ENCODE measurements around the gene PLEKHG2. TPM values are rescaled to one million over a fixed set of nuclear protein-coding genes. Genes with fewer than 3 reads are reported as not detected.

The PLEKHG2 gene
- total RNA-seq, 1 donor: 20.7 TPM

GRCh38 chr19:39385629-39386411 is 26.6 kb upstream of the PLEKHG2 start:
- no peak for DNase-seq (ENCODE audit: low read depth in 2 of 3, low spot score in 2 of 3)

GRCh38 chr19:39386557-39386956 is 25.9 kb upstream of the PLEKHG2 start:
- no peak for DNase-seq (ENCODE audit: low read depth in 2 of 3, low spot score in 2 of 3)

GRCh38 chr19:39388657-39389056 is 23.8 kb upstream of the PLEKHG2 start:
- no peak for DNase-seq (ENCODE audit: low read depth in 2 of 3, low spot score in 2 of 3)

DNA sequence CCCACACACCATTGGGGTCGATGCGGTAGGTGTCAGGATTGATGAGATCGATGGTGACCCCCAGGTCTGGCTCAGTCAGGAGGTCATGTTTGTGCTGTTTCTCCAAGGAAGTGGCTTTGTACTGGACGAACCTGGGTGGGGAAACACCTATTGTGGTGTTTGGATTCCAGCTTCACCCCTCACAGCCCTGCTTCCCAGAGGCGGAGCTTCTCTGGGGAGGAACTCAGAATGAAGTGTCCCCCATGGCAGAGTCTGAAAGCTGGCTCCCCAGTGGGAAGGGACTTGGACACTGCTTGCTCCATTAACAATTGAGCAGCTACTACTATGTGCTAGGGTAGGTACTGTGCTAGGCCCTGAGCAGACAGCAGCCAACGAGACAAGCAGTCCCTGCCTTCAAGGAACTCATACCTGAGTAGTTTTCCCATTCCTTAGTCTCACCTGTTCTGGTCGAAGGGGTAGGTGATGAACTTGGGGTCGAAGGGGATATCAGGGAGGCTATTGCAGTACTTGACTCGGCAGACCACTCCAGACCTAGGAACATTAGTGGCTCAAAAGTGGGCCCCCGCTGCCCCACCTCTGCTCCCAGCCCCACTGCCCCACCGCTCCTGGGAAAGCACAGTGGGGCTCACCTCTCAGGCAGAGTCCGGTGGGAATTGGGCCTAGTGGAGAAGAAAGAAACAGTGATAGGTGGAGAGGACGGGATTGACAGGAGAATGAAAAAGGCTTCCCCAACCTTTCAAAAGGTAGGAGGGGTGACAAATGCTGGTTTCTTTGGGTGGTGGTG is 22.6 kb upstream of the PLEKHG2 start:
- no peak for DNase-seq (ENCODE audit: low read depth in 2 of 3, low spot score in 2 of 3)

- DNase-seq (ENCODE audit: low read depth in 2 of 3, low spot score in 2 of 3): no peak
Measured at GRCh38 chr19:39390451-39390750, 22.1 kb upstream of the PLEKHG2 start.

- peak; percentile 92 to 100 (median 100) for DNase-seq (ENCODE audit: low read depth in 2 of 3, low spot score in 2 of 3)
Measured at GRCh38 chr19:39390751-39391437, 21.6 kb upstream of the PLEKHG2 start, which contains the start of the genes MED29 and PAF1. TSS of gene MED29 (plus strand) at chr19:39391378. CDS start at chr19:39391423, 45 bp downstream. TSS of gene PAF1 (minus strand) at chr19:39391106. CDS start at chr19:39390864, 242 bp downstream.

DNA sequence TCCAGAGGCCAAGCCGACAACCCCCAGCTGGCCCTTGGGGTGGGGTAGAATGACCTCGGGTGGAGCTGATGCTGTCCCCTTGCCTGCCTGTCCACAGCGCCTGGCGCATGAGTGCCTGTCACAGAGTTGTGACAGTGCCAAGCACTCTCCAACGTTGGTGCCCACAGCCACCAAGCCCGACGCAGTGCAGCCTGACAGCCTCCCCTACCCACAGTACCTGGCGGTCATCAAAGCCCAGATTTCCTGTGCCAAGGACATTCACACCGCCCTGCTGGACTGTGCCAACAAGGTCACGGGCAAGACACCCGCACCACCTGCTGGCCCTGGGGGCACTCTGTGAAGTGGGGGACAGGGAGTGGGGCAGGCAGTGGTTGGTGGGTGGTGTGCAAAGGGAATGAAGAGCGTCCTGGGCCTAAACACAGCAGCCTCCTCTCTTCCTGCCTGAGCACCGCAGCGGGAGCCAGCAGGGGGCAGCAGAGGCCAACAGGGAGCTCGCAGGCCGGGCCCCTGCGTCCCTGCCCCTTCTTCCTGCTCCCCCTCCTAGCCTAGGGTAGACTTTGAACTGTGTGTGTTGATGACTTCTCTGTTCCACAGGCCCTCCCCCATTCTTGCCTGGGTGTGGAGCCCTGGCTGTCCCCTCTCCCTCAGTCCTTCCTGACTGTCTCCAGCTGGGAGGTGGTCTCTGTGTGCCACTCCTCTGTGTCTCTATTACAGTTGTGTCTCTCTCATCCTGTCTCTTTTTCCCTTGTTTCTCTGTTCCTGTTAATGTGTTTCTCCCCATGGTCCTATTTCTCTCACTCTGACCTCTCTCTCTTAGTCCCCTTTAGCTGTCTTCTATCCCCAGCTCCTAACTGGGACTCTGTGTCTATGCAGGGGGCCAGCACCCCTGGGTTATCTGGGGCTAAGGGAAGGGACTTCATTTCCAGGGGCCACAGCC is 14.8 kb upstream of the PLEKHG2 start:
- DNase-seq (ENCODE audit: low read depth in 2 of 3, low spot score in 2 of 3): peak; percentile 85 to 93 (median 88)

DNA sequence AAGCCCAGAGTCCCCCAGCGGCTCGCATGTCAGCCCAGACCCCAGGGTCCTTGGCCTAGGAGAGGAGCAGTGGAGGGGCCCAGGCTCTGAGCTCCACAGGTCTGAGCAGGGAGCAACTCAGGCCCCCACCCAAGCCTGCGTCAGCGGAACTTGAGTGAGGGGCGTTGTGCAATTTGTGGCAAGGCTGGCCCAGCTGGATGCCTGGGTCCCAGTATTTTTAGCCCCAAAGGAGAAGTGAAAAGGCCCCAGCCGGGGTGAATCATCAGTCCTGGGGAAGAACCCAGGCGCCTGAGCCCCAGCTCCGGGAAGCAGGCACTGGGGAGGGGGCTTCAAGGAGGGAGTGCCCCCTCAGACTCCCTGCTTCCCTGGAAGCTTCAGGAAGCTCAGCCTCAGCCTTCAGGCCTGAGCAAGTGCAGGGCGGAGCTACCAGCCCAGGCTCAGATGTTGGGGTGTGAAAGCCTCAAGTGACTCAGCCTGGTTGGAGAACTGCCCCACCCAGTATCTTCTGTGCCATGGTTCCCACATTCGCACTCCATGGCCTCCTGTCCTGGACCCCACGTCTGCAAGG is 14.1 kb upstream of the PLEKHG2 start:
- DNase-seq (ENCODE audit: low read depth in 2 of 3, low spot score in 2 of 3): peak in 1 of 3 donors; percentile 28

GRCh38 chr19:39399668-39400050 is 12.8 kb upstream of the PLEKHG2 start:
- no peak for DNase-seq (ENCODE audit: low read depth in 2 of 3, low spot score in 2 of 3)

- no peak for DNase-seq (ENCODE audit: low read depth in 2 of 3, low spot score in 2 of 3)
Measured at GRCh38 chr19:39400061-39400460, 12.4 kb upstream of the PLEKHG2 start.

- DNase-seq (ENCODE audit: low read depth in 2 of 3, low spot score in 2 of 3): no peak
Measured at GRCh38 chr19:39401070-39401548, 11.4 kb upstream of the PLEKHG2 start.

- peak in 2 of 3 donors; percentile 31 to 79 for DNase-seq (ENCODE audit: low read depth in 2 of 3, low spot score in 2 of 3)
Measured at GRCh38 chr19:39401549-39402345, 10.7 kb upstream of the PLEKHG2 start.

DNA sequence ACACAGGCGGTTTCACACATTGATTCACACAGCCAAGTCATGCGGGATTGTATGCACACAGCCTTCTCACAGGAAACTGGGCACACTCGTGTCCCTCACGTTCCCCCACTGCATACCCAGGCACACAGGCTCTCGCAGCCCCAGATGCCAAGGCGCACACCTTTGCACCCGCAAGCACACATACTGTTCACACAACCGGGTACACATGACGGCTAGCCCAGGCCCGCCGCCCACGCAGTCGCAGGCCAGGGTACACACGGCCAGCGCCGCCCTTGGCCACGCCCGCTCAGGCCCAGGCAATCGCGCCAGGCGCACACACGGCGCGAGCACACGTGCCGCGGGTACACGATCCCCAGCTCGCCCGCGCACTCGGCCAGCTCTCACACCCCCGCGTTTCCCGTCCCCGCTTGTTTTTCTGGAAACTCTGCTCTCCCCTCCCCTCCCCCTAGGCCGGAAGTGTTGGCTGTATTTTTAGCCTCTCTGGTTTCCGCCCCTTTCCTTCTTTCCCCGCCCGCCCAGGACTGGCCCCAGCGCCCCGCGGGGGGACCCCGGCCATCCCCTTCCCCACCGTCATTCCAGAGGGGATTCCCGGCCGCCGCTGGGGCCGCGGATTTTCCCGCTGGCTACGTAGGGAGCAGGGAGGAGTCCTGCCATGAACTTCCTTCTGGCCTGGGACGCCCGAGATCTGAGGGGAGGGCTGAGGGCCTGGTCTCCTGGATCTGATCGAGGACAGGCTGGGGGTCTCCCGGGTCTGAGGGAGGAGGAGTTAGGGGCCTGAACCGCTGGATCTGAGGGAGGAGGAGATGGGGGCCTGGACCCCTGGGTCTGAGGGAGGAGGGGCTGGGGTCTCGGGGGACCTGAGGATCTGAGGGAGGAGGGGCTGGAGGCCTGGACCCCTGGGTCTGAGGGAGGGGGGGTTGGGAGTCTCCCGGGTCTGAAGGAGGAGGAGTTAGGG is 9.8 kb upstream of the PLEKHG2 start:
- DNase-seq (ENCODE audit: low read depth in 2 of 3, low spot score in 2 of 3): peak; percentile 54 to 95 (median 91)

DNA sequence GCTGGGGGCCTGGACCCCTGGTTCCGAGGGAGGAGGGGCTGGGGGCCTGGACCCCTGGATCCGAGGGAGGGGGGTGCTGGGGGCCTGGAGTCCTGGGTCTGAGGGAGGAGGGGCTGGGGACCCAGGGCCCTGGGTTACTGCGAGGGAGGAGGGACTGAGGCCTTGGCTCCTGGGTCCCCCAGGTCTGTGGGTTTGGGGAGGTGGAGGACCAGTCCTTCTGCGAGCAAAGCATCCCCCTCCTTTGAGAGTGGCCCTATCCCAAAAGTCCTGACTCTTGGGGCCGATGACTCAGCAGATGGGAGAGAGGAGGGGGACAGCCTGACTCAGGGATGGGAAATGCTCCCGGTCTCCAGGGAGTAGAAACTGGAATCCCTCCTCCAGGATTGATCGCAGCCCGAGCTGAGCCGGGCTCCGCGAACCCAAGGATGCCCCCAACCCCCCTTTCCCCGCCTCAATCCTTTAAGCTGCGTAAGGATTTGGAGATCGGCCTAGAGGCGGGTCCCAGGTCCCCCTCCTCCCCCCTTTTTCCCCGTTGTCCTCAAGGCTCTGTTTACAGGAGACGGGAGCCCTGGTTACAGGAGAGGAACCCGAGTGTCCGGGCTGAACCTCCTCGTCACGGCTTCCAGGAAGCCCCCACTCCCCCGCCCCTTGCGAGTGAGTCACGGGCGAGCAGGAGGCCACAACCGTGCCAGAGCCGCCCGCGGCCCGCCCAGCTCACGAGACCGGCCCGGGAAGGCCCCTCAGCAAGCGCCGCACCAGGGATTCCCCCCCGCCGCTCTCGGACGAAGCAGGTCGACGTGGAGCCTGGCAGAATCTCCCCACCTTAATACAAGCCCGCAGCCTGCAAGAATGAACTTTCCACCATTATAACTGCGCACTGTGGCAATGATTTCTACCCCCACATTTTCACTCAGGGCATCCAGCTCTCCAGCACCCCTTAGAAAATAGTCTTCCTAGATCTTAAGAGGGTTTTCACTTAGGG is 8.8 kb upstream of the PLEKHG2 start:
- peak; percentile 89 to 99 (median 99) for DNase-seq (ENCODE audit: low read depth in 2 of 3, low spot score in 2 of 3)

DNA sequence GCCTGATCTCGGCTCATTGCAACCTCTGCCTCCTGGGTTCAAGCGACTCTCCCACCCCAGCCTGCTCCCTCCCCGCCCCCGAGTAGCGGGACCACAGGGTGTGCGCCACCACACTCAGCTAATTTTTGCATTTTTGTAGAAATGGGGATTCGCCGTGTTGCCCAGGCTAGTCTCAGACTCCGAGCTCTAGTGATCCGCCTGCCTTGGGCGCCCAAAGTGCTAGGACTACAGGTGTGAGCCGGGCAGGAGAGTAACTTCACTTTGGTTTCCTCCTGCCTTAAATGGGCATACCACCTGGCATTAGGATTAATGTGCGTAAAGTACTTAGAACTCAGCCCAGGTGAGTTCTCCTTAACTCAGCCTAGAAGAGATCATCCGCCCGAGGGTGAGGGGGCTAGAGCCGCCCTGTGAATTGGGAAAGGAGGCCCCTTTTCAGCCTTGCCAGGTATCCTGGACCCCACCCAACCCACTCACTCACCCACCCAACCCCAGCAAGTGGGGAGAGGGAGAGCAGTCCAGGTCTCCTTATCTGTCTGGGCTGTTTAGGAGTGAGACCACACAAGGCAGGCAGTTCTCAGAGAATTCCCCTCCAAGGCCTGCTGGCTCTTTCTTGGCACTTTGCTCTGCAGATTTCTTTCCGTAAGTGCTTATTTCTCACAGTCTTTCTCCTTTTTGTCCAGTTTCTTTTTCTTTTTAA is 7.1 kb upstream of the PLEKHG2 start:
- DNase-seq (ENCODE audit: low read depth in 2 of 3, low spot score in 2 of 3): no peak
